DOHH2 (cell line): Measurements from ENCODE around the gene G6PC3.

Experiments used
- H3F3A ChIP-seq: fragments of 200-600 bp; sonication (generic), shearing (Covaris generic); 2 replicates; pipeline ENCODE4 v1.6.0; 2016; ENCODE audit warnings: antibody characterized with exemption, mild to moderate bottlenecking; ENCODE audit not compliant: control insufficient read depth, insufficient read depth
- H3K27ac ChIP-seq: fragments of 200-600 bp; sonication (generic); 2 replicates; pipeline ENCODE4 v1.5.1; 2014; ENCODE audit warnings: low read depth, mild to moderate bottlenecking, low read length, moderate library complexity
- H3K27me3 ChIP-seq: fragments of 200-600 bp; sonication (generic); 2 replicates; pipeline ENCODE4 v1.6.1; 2014; ENCODE audit warnings: mild to moderate bottlenecking, low read length, mixed read lengths; ENCODE audit not compliant: control insufficient read depth
- H3K36me3 ChIP-seq: fragments of 200-600 bp; sonication (generic); 2 replicates; pipeline ENCODE4 v1.6.1; 2014; ENCODE audit warnings: mild to moderate bottlenecking, low read length, moderate library complexity, mixed read lengths; ENCODE audit not compliant: control insufficient read depth
- H3K4me1 ChIP-seq: fragments of 200-600 bp; sonication (generic); 2 replicates; pipeline ENCODE4 v1.6.1; 2014; ENCODE audit warnings: mild to moderate bottlenecking, low read length, mixed read lengths; ENCODE audit not compliant: control insufficient read depth
- H3K4me2 ChIP-seq: fragments of 200-600 bp; sonication (generic); 2 replicates; pipeline ENCODE4 v1.6.0; 2014; ENCODE audit warnings: mild to moderate bottlenecking, low read length, moderate library complexity
- H3K4me3 ChIP-seq: fragments of 200-600 bp; sonication (generic); 2 replicates; pipeline ENCODE4 v1.5.1; 2014; ENCODE audit warnings: mild to moderate bottlenecking, low read length, mixed read lengths
- H3K79me2 ChIP-seq: fragments of 200-600 bp; sonication (generic); 2 replicates; pipeline ENCODE4 v1.6.1; 2014; ENCODE audit warnings: mild to moderate bottlenecking, low read length, mixed read lengths; ENCODE audit not compliant: control insufficient read depth
- H3K9me2 ChIP-seq: fragments of 200-600 bp; sonication (generic); replicated peaks from 2 replicates; pipeline ENCODE4 v1.6.1; 2014; ENCODE audit warnings: mild to moderate bottlenecking, low read length, mixed read lengths; ENCODE audit not compliant: control insufficient read depth
- H3K9me3 ChIP-seq: fragments of 200-600 bp; sonication (generic); 2 replicates; pipeline ENCODE4 v1.6.1; 2014; ENCODE audit warnings: antibody characterized with exemption, low read length, mixed read lengths; ENCODE audit not compliant: control insufficient read depth, insufficient read depth
- H4K20me1 ChIP-seq: fragments of 200-600 bp; sonication (generic); 2 replicates; pipeline ENCODE4 v1.6.0; 2014; ENCODE audit warnings: low read depth, mild to moderate bottlenecking, antibody characterized with exemption, low read length, moderate library complexity; ENCODE audit not compliant: control insufficient read depth, insufficient read depth
- CTCF ChIP-seq: fragments of 200-600 bp; sonication (generic); IDR thresholded peaks from one replicate; pipeline ENCODE4 v1.5.1; 2014; ENCODE audit warnings: antibody characterized with exemption, mild to moderate bottlenecking, low read depth, low read length; ENCODE audit not compliant: poor library complexity, severe bottlenecking
- EZH2phosphoT487 ChIP-seq: fragments of 200-600 bp; sonication (generic); IDR thresholded peaks from 2 replicates; pipeline ENCODE4 v1.6.1; 2017; ENCODE audit warnings: borderline replicate concordance, mild to moderate bottlenecking, antibody characterized with exemption, low read length, moderate library complexity, mixed read lengths

Gene G6PC3

GRCh38 chr17:44106801-44107200, 36.3 kb downstream of the G6PC3 start:
- no peak overlapping the region for H3K27ac ChIP-seq

DNA sequence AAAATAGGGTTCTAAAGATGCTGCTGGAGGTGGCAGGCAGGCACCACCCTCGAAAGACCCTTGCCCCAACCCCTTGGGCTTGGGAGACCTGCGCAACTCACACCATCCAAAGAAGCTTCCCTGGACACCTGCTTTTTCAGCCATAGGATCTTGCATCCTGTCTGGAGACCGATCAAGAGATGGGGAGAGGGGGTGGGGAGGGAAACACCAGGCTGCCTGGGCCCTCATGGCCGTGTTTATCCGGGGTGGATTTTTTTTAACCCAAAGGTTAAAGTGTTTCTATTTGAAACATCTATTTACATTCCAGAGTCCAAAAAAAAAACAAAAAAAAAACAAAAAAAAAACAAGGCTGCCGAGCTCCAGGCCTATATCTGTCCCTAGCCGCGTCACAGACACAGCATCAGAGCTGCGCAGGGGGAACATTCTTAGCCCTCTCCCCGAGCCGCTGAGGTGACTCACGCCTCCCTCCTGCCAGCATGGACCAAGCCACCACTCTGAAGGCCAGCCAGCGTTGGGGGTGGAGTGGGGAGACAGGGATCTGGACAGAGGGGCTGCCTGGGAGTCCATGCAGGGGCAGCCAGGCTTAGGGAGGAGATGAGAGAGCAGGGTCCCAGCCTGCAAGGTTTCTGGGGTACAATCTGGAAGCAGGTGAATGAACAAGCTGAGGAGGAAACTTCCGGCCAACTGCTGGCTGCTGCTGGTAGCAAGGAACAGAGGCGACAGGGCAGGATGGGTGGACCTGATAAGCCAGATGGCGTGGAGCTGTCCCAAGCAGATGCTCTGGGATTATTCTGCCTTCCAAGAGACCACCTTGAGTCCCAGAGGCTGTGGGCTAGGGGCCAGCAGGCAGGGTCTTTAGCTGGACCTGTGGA, 38.1 kb downstream of the G6PC3 start:
- Histone ChIP-seq H4K20me1 (no peaks in the 10 kb centered on the region), H3K9me2 (no peaks in the 10 kb centered on the region), H3K79me2 (peaks cover 4% of the 10 kb centered on the region; the same call in 1 of the 2 replicates), H3K4me2 (no peak overlapping the region), H3F3A (no peaks in the 10 kb centered on the region), H3K4me1 (peaks cover 43% of the 10 kb centered on the region), H3K36me3 (no peaks in the 10 kb centered on the region; the same call in 1 of the 2 replicates), H3K27me3 (no peaks in the 10 kb centered on the region), H3K4me3 (no peak overlapping the region), H3K27ac (no peak overlapping the region), H3K9me3 (no peaks in the 10 kb centered on the region)
- no peak for TF ChIP-seq CTCF
- no peak for TF ChIP-seq EZH2phosphoT487

More at GRCh38 chr17:44106801-44107200, 36.3 kb downstream of the G6PC3 start:
- Histone ChIP-seq H3K4me1 (peaks cover 27% of the 10 kb centered on the region), H3F3A (no peaks in the 10 kb centered on the region), H3K9me3 (no peaks in the 10 kb centered on the region), H3K4me2 (no peak overlapping the region), H3K27me3 (no peaks in the 10 kb centered on the region), H3K36me3 (no peaks in the 10 kb centered on the region; the same call in 1 of the 2 replicates), H3K79me2 (peaks cover 2% of the 10 kb centered on the region; the same call in 1 of the 2 replicates), H4K20me1 (no peaks in the 10 kb centered on the region), H3K4me3 (no peak overlapping the region), H3K9me2 (no peaks in the 10 kb centered on the region)
- no peak for TF ChIP-seq CTCF
- TF ChIP-seq EZH2phosphoT487: no peak

GRCh38 chr17:44109312-44109630, 38.7 kb downstream of the G6PC3 start:
- H3K4me2 ChIP-seq: no peak overlapping the region
- no peaks in the 10 kb centered on the region; the same call in 1 of the 2 replicates for H3K36me3 ChIP-seq
- no peaks in the 10 kb centered on the region for H3K9me2 ChIP-seq
- H4K20me1 ChIP-seq: no peaks in the 10 kb centered on the region
- no peak overlapping the region for H3K4me3 ChIP-seq
- H3K9me3 ChIP-seq: no peaks in the 10 kb centered on the region
- no peak for TF ChIP-seq EZH2phosphoT487
- no peak for TF ChIP-seq CTCF
- H3K4me1 ChIP-seq: peaks cover 43% of the 10 kb centered on the region
- H3K27me3 ChIP-seq: no peaks in the 10 kb centered on the region
- H3F3A ChIP-seq: no peaks in the 10 kb centered on the region
- no peak overlapping the region for H3K27ac ChIP-seq
- H3K79me2 ChIP-seq: peaks cover 4% of the 10 kb centered on the region; the same call in 1 of the 2 replicates
